ENCODE measurements around the gene POP7. TPM values are rescaled to one million over a fixed set of nuclear protein-coding genes. Genes with fewer than 3 reads are reported as not detected.

POP7 gene
- total RNA-seq, 1 experiment from 2014 or later = 28.2 TPM

- TF ChIP-seq, protein P1, sequence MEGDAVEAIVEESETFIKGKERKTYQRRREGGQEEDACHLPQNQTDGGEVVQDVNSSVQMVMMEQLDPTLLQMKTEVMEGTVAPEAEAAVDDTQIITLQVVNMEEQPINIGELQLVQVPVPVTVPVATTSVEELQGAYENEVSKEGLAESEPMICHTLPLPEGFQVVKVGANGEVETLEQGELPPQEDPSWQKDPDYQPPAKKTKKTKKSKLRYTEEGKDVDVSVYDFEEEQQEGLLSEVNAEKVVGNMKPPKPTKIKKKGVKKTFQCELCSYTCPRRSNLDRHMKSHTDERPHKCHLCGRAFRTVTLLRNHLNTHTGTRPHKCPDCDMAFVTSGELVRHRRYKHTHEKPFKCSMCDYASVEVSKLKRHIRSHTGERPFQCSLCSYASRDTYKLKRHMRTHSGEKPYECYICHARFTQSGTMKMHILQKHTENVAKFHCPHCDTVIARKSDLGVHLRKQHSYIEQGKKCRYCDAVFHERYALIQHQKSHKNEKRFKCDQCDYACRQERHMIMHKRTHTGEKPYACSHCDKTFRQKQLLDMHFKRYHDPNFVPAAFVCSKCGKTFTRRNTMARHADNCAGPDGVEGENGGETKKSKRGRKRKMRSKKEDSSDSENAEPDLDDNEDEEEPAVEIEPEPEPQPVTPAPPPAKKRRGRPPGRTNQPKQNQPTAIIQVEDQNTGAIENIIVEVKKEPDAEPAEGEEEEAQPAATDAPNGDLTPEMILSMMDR (IDR thresholded peaks at IDR 0.05; ENCODE audit: unreplicated experiment) = no peak
- Mint-ChIP-seq H3K4me1 (ENCODE audit: low read depth, unreplicated experiment) (no peaks in the 10 kb centered on the region), H3K27me3 (ENCODE audit: unreplicated experiment) (no peaks in the 10 kb centered on the region), H3K36me3 (ENCODE audit: insufficient read depth, unreplicated experiment) (peaks cover 48% of the 10 kb centered on the region), H3K9me3 (ENCODE audit: low read depth, unreplicated experiment) (no peaks in the 10 kb centered on the region), H3K27ac (ENCODE audit: unreplicated experiment) (no peak overlapping the region), H3K4me3 (ENCODE audit: low read depth, unreplicated experiment) (no peak overlapping the region)
- DNase-seq = no peak
- BruUV-seq (replicated peaks) = no TSS peak
- CTCF ChIA-PET = interaction anchor here (0.6 kb wide), 1 partner anchor 151 kb away, joined by 5 read pairs; no protein-coding TSS in a partner anchor
- intact Hi-C loops (cut with micrococcal nuclease; ENCODE audit: unreplicated experiment) = no loop called here
Measured at GRCh38 chr7:100684534-100685042, 21.3 kb upstream of the POP7 start.

GRCh38 chr7:100685049-100685605 is 20.8 kb upstream of the POP7 start:
- no peaks in the 10 kb centered on the region for H3K9me3 Mint-ChIP-seq (ENCODE audit: low read depth, unreplicated experiment)
- H3K36me3 Mint-ChIP-seq (ENCODE audit: insufficient read depth, unreplicated experiment) = peaks cover 43% of the 10 kb centered on the region
- TF ChIP-seq, protein P1 (IDR thresholded peaks at IDR 0.05; ENCODE audit: unreplicated experiment) = no peak
- intact Hi-C loops (cut with micrococcal nuclease; ENCODE audit: unreplicated experiment) = no loop called here
- H3K27ac Mint-ChIP-seq (ENCODE audit: unreplicated experiment) = no peak overlapping the region
- no peaks in the 10 kb centered on the region for H3K27me3 Mint-ChIP-seq (ENCODE audit: unreplicated experiment)
- BruUV-seq (replicated peaks) = no TSS peak
- CTCF ChIA-PET = interaction anchor here (0.6 kb wide), 1 partner anchor 151 kb away, joined by 5 read pairs; no protein-coding TSS in a partner anchor
- H3K4me1 Mint-ChIP-seq (ENCODE audit: low read depth, unreplicated experiment) = no peaks in the 10 kb centered on the region
- DNase-seq = no peak
- no peak overlapping the region for H3K4me3 Mint-ChIP-seq (ENCODE audit: low read depth, unreplicated experiment)

- CTCF ChIA-PET = no interaction called here
- no TSS peak for BruUV-seq (replicated peaks)
- Mint-ChIP-seq H3K27me3 (ENCODE audit: unreplicated experiment) (no peaks in the 10 kb centered on the region), H3K27ac (ENCODE audit: unreplicated experiment) (no peak overlapping the region), H3K4me3 (ENCODE audit: low read depth, unreplicated experiment) (no peak overlapping the region), H3K36me3 (ENCODE audit: insufficient read depth, unreplicated experiment) (peaks cover 38% of the 10 kb centered on the region), H3K9me3 (ENCODE audit: low read depth, unreplicated experiment) (no peaks in the 10 kb centered on the region), H3K4me1 (ENCODE audit: low read depth, unreplicated experiment) (no peaks in the 10 kb centered on the region)
- intact Hi-C loops (cut with micrococcal nuclease; ENCODE audit: unreplicated experiment) = no loop called here
- TF ChIP-seq, protein P1 (IDR thresholded peaks at IDR 0.05; ENCODE audit: unreplicated experiment) = no peak
- no peak for DNase-seq
Measured at GRCh38 chr7:100685631-100686145, 20.2 kb upstream of the POP7 start.

DNA sequence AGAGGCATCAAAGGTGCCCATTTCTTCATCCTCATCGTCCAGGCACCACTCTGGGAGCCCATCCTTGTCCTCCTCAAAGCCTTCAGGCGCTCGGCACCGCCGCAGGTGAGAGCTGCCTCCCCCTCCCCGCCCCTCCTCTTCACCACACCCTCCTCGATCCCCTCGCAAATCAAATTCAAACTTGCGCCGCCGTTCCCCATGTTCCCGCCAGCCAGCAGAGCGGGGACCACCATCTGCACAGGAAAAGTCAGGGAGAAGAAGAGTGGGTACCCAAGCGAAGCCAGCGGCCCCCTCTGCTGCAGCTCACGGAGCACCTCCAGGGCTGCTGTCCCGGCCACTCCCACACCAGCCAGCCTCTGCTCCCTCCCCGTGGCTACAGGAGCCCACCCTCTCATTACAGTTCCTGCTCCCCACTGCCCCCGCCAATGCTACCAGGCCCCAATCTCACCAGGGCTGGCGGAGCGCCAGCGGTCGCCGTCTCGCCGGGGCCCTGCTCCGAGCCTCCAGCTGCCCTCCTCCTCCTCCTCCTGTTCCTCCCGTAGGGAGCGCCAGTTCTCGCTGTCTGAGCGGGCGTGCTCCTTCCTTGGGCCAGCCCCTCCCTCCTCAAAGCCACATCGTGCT is 19.6 kb upstream of the POP7 start:
- Mint-ChIP-seq H3K4me1 (ENCODE audit: low read depth, unreplicated experiment) (no peaks in the 10 kb centered on the region), H3K36me3 (ENCODE audit: insufficient read depth, unreplicated experiment) (peaks cover 33% of the 10 kb centered on the region), H3K27ac (ENCODE audit: unreplicated experiment) (no peak overlapping the region), H3K9me3 (ENCODE audit: low read depth, unreplicated experiment) (no peaks in the 10 kb centered on the region), H3K4me3 (ENCODE audit: low read depth, unreplicated experiment) (no peak overlapping the region), H3K27me3 (ENCODE audit: unreplicated experiment) (no peaks in the 10 kb centered on the region)
- CTCF ChIA-PET = no interaction called here
- TF ChIP-seq, protein P1 (IDR thresholded peaks at IDR 0.05; ENCODE audit: unreplicated experiment) = no peak
- no TSS peak for BruUV-seq (replicated peaks)
- no peak for DNase-seq
- intact Hi-C loops (cut with micrococcal nuclease; ENCODE audit: unreplicated experiment) = no loop called here
